NT2/D1 (cell line): ENCODE data around the gene KRTAP5-6.

Experiments used
- SUZ12 ChIP-seq: IDR thresholded peaks from 2 replicates; pipeline ENCODE4 v1.6.1; 2011; ENCODE audit not compliant: insufficient read length, insufficient read depth; ENCODE audit errors: extremely low read depth
- YY1 ChIP-seq: IDR thresholded peaks from 2 replicates; pipeline ENCODE4 v1.6.1; 2011; ENCODE audit not compliant: insufficient read length, insufficient read depth
- ZNF274 ChIP-seq: IDR thresholded peaks from 2 replicates; pipeline ENCODE4 v1.6.1; 2011; ENCODE audit warnings: mild to moderate bottlenecking, low read depth, low read length

- TF ChIP-seq YY1 (no peak), ZNF274 (no peak), SUZ12 (no peak)
Measured at GRCh38 chr11:1739576-1739975, 42.6 kb downstream of the KRTAP5-6 start.
